Activated CD8-positive, alpha-beta memory T cell treated with anti-CD3 and anti-CD28 coated beads for 36 hours (primary cell): Measurements from ENCODE around the gene LIG1. TPM values are rescaled to one million over a fixed set of nuclear protein-coding genes. Genes with fewer than 3 reads are reported as not detected.
"Not testable (repeated sequence)": the region's sequence is repeated elsewhere in the genome, so short reads cannot be mapped to it uniquely, and the experiment has no call there.

Experiments
- CTCF ChIA-PET: fragments of 350-600 bp; sonication (Branson Sonifier 250); formaldehyde crosslinking; loops from one replicate; lab custom pipeline; 2021; ENCODE audit warnings: antibody characterized with exemption; lab: Charles Lee
- POLR2A ChIA-PET: fragments of 350-600 bp; sonication (Branson Sonifier 250); formaldehyde crosslinking; loops from one replicate; lab custom pipeline; 2021; ENCODE audit warnings: antibody characterized with exemption; lab: Charles Lee
- total RNA-seq, 2 experiments: library from RNA; stranded (reverse); gene quantifications; one replicate each; pipeline ENCODE4 v1.2.3, GENCODE V29; 2021

Gene LIG1
- total RNA-seq, 2 experiments from 2014 or later: 136 TPM

DNA sequence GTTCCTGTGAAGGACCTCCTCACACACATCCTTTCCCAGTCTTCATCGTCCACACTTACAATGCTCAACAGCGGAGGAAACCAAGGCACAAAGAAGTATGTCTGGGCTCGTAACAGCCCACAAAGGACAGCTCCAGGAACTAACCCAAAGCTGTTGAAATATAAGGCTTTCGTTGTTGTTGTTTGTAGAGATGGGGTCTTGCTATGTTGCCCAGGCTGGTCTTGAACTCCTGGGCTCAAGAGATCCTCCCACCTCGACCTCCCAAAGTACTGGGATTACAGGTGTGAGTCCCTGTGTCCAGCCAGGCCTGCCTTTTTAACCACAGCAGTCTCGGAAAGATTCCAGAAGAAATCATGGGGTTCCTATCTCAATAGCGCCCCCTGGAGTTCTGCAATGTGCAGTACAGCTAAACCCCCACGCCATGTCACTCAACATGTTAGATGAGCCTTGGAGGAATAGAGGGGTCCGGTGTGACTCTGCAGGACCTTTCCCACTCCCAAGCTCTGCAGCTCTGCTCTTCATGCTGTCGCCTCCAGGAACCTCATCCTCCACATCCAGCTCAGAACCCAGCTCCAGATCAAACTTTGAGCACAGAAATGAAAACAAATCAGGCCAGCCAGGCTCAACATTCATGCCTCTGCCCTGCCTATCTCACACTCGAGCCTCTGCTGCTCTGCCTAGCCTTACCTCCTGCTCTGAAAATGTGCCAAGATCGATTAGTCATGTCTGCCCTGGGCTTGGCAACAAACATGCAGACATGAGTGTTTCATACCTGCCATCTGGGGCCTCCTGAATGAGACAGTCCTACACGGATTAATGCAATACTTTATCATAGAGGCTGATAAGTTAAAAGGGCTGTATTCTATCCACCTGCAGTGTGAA, 67.0 kb downstream of the LIG1 start:
- POLR2A ChIA-PET: no interaction called here
- CTCF ChIA-PET: interaction anchor here (0.8 to 1.8 kb wide), 7 partner anchors 48 to 140 kb away, joined by 3 to 6 read pairs (median 3); no protein-coding TSS in a partner anchor

DNA sequence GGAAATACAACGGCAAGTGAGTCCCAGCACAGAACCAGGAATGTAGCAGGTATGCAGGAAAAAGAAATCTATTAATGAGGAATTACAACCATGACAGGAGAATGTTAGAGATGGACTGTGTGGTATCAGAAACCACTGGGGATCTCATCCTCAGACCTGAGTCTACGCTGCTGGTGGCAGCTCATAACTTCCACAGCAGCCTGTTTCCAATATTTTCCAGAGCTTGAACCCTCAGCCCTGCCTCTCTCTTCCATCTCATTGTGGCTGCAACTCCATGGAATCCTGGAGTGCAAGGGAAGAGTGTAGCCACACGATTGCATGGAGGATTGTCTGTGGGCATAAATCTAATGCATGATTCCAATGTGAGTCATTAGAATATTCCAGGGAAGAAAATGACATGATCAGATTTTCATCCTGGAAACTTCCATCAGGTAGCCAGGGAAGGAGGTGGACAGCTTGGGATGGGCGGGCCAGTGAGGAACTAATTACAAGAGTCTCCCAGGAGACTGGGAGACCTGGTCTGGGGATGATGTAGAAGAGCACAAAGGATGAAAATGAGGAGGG, 74.5 kb downstream of the LIG1 start:
- ChIA-PET CTCF (interaction anchor here (1.5 kb wide), 1 partner anchor 11 kb away, joined by 3 read pairs; no protein-coding TSS in a partner anchor), POLR2A (no interaction called here)

DNA sequence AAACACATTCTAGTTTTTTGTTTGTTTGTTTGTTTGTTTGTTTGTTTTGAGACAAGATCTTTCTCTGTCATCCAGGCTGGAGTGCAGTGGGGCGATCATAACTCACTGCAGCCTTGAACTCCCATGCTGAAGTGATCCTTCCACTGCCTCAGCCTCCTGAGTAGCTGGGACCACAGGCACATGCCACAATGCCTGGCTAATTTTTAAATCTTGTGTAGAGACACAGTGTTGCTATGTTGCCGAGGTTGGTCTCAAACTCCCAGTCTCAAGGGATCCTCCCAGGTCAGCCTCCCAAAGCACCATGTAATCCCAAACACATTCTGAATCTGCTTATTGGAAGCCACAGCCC, 75.3 kb downstream of the LIG1 start:
- CTCF ChIA-PET: no interaction called here
- POLR2A ChIA-PET: no interaction called here

DNA sequence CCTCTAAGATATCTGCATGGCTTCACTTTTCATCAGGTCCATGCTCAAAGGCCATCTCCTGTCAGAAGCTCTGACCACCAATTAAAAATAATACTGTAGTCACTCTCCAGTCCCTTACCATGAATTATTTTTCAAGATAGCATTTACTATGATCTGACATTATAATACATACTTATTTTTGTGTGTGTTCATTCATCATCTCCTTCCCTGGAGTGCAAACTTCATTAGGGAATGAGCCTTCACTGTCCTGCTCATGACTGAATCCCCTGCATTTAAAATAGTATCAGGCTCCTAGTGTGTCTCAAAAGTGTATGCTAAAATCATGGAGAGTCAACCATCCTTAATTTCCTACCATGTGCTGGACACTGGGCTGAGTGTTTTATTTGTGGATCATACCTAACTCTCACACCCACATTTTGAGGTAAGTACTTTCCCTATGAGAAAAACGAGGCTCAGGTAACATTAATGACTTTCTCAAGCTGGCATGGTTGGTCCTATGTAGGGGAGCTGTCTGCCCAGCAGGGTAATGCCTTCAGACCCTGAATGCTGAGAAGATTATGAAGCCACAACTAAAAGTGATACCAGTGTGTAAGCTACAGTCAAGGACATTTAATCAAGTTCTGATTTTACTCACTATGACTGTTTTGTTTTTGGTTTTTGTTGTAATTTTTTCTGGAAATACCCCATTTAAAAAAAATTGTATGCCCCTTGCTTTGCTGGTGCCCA, 75.9 kb downstream of the LIG1 start:
- POLR2A ChIA-PET: no interaction called here
- CTCF ChIA-PET: no interaction called here

DNA sequence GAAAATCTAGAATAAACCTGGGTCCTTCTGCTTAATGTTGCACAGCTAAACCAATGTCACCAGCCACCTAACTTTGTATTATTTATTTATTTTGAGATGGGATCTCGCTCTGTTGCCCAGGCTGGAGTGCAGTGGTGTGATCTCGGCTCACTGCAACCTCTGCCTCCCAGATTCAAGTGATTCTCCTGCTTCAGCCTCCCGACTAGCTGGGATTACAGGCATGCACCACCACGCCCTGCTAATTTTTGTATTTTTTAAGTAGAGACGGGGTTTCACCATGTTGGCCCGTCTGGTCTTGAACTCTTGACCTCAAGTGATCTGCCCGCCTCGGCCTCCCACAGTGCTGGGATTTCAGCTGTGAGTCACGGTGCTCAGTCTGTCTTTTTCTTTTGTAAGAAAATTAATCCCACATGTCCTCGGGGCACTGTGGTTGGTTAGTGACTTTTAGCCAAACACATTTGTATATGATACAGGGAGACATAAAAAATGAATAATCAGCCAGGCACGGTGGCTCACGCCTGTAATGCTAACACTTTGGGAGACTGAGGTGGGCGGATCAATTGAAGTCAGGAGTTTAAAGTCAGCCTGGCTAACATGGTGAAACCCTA, 78.9 kb downstream of the LIG1 start:
- CTCF ChIA-PET: interaction anchor here (0.7 kb wide), 1 partner anchor 725 kb away, joined by 3 read pairs; no protein-coding TSS in a partner anchor
- POLR2A ChIA-PET: not testable (repeated sequence)

DNA sequence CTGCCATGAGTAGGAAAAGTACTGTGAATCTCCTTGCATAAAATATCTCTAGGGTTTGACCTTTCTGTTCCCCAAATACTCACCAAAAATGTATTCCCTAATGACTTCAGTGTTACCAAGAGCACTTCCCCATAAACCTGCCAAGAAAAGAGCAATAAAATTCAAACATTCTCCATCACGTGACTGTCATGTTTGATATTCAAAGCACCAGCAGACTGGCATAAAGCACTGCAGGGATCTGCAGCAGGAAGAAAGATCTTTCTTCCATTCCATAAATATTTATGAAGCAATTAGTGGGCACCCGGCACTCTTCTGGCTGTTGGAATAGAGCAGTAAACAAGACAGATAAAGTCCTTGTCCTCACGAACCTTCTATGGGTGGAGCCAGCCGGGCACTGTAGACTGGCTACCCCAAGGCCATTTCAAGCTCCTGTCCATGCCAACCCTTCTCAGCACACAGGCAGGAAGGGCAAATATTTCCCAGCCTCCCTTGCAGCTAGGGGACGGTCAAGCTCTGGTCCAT, 79.8 kb downstream of the LIG1 start:
- CTCF ChIA-PET: no interaction called here
- POLR2A ChIA-PET: no interaction called here

DNA sequence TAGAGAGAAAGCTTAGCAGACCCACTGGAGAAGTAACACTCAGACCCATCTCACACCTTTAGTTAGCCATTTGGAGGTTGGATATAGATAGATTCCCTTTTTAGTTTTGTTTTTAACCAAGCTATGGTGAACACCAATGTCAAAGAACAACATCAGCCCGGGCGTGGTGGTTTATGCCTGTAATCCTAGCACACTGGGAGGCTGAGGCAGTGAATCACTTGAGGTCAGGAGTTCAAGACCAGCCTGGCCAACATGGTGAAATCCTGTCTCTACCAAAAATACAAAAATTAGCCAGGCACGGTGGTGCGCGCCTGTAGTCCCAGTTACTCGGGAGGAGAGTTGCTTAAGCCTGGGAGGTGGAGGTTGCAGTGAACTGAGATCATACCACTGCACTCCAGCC, 81.2 kb downstream of the LIG1 start:
- POLR2A ChIA-PET, CTCF ChIA-PET: not testable (repeated sequence)

DNA sequence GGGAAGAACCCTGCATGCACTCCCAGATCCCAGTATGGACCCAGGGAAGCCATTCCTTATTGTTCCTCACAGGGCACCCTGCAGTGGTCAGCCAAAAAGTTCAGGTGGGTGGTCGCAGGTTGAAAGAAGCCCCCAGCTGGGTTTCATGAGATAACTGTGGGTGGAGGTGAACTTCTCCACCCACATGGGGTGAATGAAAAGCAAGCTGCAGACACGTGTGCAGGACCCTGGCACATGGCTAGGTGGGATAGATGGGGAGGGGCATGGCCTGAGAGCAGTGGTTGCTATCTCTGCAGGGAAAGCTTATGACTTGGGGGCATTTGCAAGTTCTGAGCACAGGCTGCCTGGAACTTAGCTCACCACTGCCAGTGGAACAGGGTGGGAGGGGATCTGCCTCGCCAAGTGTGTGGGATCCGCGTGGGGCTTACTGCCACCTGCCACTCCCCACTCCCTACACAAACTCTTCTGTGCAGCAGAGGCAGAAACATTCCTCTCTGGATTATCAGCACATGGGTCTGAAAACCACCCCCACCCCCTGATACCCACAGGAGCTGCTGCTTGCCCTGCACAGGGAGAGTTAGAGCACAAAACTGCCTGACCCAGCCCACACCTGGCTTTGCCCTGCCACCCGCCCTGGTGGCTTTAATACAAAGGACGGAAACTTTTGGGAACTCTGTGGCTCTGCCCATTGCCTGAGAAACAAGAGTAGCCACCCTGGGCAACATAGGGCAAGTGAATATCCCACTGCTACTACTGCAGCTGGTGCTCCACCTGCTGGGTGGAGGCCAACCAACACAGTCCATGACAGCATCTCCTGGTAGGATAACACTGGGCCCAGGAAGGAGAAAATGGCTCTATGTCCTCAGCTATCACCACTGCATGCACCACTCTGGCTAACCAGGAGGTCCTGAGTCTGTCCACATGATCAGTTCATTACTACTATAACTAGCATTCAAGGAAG, 84.0 kb downstream of the LIG1 start:
- POLR2A ChIA-PET: no interaction called here
- CTCF ChIA-PET: no interaction called here

DNA sequence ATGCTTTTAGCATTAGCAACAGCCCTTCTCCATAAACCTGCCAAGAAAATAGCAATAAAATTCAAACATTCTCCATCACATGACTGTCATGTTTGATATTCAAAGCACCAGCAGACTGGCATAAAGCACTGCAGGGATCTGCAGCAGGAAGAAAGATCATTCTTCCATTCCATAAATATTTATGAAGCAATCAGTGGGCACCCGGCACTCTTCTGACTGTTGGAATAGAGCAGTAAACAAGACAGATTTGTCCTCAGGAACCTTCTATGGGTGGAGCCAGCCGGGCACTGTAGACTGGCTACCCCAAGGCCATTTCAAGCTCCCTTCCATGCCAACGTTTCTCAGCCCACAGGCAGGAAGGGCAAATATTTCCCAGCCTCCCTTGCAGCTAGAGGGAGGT, 85.1 kb downstream of the LIG1 start:
- ChIA-PET POLR2A (no interaction called here), CTCF (no interaction called here)

DNA sequence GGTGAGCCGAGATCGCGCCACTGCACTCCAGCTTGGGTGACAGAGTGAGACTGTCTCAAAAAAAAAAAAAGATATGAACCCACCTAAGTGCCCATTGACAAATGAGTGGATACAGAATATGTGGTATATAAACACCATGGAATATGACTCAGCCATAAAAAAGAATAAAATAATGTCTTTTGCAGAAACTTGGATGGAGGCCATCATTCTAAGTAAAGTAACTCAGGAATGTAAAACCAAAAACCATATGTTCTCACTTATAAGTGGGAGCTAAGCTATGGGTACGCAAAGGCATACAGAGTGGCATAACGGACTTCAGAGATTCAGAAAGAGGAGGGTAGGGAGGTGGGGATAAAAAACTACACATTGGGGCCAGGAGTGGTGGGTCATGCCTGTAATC, 89.0 kb downstream of the LIG1 start:
- ChIA-PET POLR2A (no interaction called here), CTCF (no interaction called here)

DNA sequence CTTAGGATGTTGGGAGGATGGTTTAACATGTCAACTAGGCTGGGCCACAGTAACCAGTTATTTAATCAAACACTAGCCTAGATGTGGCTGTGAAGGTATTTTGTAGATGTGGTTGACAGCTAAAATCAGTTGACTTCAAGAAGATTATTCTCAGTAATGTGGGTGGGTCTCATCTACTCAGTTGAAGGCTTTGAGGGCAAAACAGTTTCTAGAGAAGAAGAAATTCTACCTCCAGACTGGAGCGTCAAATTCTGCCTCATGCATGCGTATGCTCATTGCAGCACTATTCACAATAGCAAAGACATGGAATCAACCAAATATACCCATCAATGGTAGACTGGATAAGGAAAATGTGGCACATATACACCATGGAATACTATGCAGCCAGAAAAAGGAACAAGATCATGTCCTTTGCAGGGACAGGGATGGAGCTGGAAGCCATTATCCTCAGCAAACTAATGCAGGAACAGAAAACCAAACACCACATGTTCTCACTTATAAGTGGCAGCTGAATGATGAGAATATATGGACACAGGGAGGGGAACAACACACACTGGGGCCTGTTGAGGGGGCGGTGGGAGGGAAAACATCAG, 99.9 kb downstream of the LIG1 start:
- POLR2A ChIA-PET: not testable (repeated sequence)
- CTCF ChIA-PET: interaction anchor here (0.5 to 1.1 kb wide), 3 partner anchors 30 to 1287 kb away, joined by 3 to 4 read pairs (median 4); no protein-coding TSS in a partner anchor

DNA sequence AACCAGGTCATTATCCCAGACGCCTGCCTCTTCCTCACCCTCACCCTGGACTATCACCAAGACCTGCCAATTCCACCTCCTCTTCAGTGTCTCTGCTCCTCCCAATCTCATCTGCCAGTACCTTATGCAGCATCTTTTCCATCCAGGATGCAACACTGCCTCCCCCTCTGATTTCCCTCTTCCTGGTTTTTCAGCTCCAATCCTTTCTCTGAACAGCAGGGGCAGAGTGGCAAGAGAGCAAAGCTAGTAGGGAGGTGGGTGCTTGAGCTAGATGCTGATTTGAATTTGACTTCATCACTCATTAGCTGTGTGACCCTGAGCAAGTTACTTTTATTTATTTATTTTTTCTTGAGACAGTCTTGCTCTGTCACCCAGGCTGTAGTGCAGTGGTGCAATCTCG, 100.7 kb downstream of the LIG1 start:
- ChIA-PET CTCF (interaction anchor here (1.1 kb wide), 1 partner anchor 29 kb away, joined by 3 read pairs; no protein-coding TSS in a partner anchor), POLR2A (no interaction called here)

Other genes with a start within 250 kb of the LIG1 start
- gene BSPH1, start 178.2 kb downstream of the LIG1 start, total RNA-seq: not detected
- gene ELSPBP1, start 175.7 kb downstream of the LIG1 start, total RNA-seq: not detected
- not detected for gene CABP5, start 126.3 kb downstream of the LIG1 start, total RNA-seq
- gene PLA2G4C, start 59.5 kb downstream of the LIG1 start, total RNA-seq: 1 to 10 TPM; 1.9 to 3.4 TPM
- 1 to 10 TPM; 8.7 to 9.1 TPM for gene ZSWIM9, start 336 bp upstream of the LIG1 start, total RNA-seq
- gene CARD8, start 85.6 kb upstream of the LIG1 start, total RNA-seq: 100 to 1,000 TPM; 123 to 125 TPM
- gene ZNF114, start 99.7 kb upstream of the LIG1 start, total RNA-seq: under 1 TPM; 0.21 to 0.38 TPM
- 100 to 1,000 TPM; 227 to 244 TPM for gene EMP3, start 155.2 kb upstream of the LIG1 start, total RNA-seq
- gene TMEM143, start 193.6 kb upstream of the LIG1 start, total RNA-seq: 10 to 100 TPM; 12.7 to 14.1 TPM
- gene SYNGR4, start 194.0 kb upstream of the LIG1 start, total RNA-seq: not detected
- 10 to 100 TPM; 78.5 to 80.5 TPM for gene KDELR1, start 221.2 kb upstream of the LIG1 start, total RNA-seq
- gene GRIN2D, start 223.3 kb upstream of the LIG1 start, total RNA-seq: under 1 TPM; 0.15 to 0.17 TPM